Erythroblast (primary cell): ENCODE measurements around the gene GMIP.

ENCODE experiments used
- GATA1 ChIP-seq: IDR thresholded peaks from 2 replicates; pipeline ENCODE4 v1.6.1; 2011; ENCODE audit warnings: low read depth, mild to moderate bottlenecking, control low read depth, low read length, moderate library complexity
- POLR2A ChIP-seq: IDR thresholded peaks from 2 replicates; pipeline ENCODE4 v1.6.1; 2011; ENCODE audit warnings: mild to moderate bottlenecking, low read length

DNA sequence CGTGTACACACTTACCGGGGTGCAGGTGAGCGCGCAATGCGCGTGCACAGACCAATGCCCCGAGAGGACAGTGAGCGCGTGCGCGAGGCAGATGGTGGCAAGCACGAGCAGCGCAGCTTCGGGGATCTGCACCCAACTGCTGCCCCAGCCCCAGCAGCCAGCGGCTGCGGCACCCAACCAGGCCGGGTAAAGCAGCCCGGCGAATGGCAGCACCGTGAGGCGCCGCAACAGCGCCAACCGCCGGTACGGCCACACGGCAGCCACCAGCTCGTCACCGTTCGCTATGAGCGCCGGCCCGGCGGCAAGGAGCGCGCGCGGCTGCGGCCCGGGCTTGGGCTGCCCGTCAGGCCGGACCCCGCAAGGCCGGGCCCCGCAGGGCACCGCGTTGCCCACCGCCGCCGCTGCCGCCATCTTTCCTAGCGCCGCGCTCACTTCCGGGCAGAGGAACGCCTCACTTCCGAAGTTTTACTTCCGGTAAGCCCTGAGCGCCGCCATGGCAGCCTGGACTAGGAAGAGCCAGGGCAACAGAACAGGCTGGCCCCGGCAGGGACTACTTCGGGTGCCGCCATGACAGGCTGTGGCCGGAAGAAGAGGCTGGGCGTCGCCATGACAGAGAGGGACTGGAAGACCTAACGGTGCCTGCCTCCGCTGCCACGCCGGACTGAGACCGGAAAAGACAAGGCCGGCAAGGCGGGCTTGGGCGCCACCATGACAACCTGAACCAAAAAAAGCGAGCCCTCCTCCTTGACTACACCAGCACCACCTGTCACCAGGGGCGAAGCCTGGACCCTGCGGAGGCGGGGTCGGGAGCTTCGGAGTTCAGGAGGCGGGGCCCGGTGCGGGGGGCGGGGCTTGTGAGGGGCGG is 20.0 kb upstream of the GMIP start, which contains the start of gene ATP13A1:
- peak; percentile 85 for TF ChIP-seq POLR2A
- TF ChIP-seq GATA1 = no peak
